SK-N-SH treated with all-trans-retinoic acid at 6 μM for 48 hours (cell line): Measurements from ENCODE around the gene PGM5.

Source experiments
- ATAC-seq: fragments of 200-7000 bp; cut with Tn5 transposase; 3 replicates; pipeline ENCODE4 v1.9.1; 2020; ENCODE audit warnings: mild to moderate bottlenecking, moderate library complexity
- ARNTL ChIP-seq: fragments of 450-650 bp; formaldehyde crosslinking; IDR thresholded peaks from 2 replicates; pipeline ENCODE4 v1.5.0; 2020; ENCODE audit warnings: low read depth, mild to moderate bottlenecking, moderate library complexity, borderline replicate concordance
- ESRRG ChIP-seq: fragments of 250-450 bp; sonication (Bioruptor Pico); IDR thresholded peaks from 2 replicates; pipeline ENCODE4 v1.6.1; 2021; ENCODE audit warnings: mild to moderate bottlenecking
- GLIS3 ChIP-seq: fragments of 250-450 bp; sonication (Bioruptor Pico); IDR thresholded peaks from 2 replicates; pipeline ENCODE4 v1.5.0; 2020; ENCODE audit warnings: mild to moderate bottlenecking, moderate library complexity
- ISL1 ChIP-seq: fragments of 250-450 bp; sonication (Bioruptor Pico); IDR thresholded peaks from 2 replicates; pipeline ENCODE4 v2.1.2; 2022; ENCODE audit warnings: mild to moderate bottlenecking, moderate library complexity
- PPARA ChIP-seq: fragments of 250-450 bp; sonication (Bioruptor Pico); IDR thresholded peaks from 2 replicates; pipeline ENCODE4 v1.5.0; 2020; ENCODE audit warnings: mild to moderate bottlenecking, borderline replicate concordance
- RARB ChIP-seq: fragments of 250-450 bp; sonication (Bioruptor Pico); IDR thresholded peaks from 2 replicates; pipeline ENCODE4 v1.8.0; 2021; ENCODE audit warnings: mild to moderate bottlenecking, moderate library complexity
- TCF4 ChIP-seq: fragments of 250-450 bp; sonication (Bioruptor Pico); IDR thresholded peaks from 2 replicates; pipeline ENCODE4 v1.8.0; 2021; ENCODE audit warnings: mild to moderate bottlenecking, moderate library complexity, borderline replicate concordance
- TOX ChIP-seq: fragments of 250-450 bp; sonication (Bioruptor Pico); IDR thresholded peaks from 2 replicates; pipeline ENCODE4 v1.8.0; 2021; ENCODE audit warnings: mild to moderate bottlenecking, moderate library complexity, borderline replicate concordance
- ZNF565 ChIP-seq: fragments of 450-650 bp; formaldehyde crosslinking; conservative IDR thresholded peaks from 2 replicates; pipeline ENCODE4 v1.5.0; 2020; ENCODE audit warnings: low read depth, mild to moderate bottlenecking, moderate library complexity
- ZNF70 ChIP-seq: fragments of 450-650 bp; formaldehyde crosslinking; IDR thresholded peaks from 2 replicates; pipeline ENCODE4 v1.5.0; 2020; ENCODE audit warnings: mild to moderate bottlenecking, moderate library complexity
- ZNF8 ChIP-seq: fragments of 450-650 bp; formaldehyde crosslinking; IDR thresholded peaks from 2 replicates; pipeline ENCODE4 v1.5.0; 2020; ENCODE audit warnings: mild to moderate bottlenecking, moderate library complexity
- TF ChIP-seq, protein P1 (sequence below): fragments of 250-450 bp; sonication (Bioruptor Pico); IDR thresholded peaks from 2 replicates; pipeline ENCODE4 v1.8.0; 2021; ENCODE audit warnings: low read depth, mild to moderate bottlenecking, moderate library complexity, borderline replicate concordance
- TF ChIP-seq, protein P2 (sequence below): fragments of 250-450 bp; sonication (Bioruptor Pico); IDR thresholded peaks from 2 replicates; pipeline ENCODE4 v1.8.0; 2020; ENCODE audit warnings: mild to moderate bottlenecking, moderate library complexity, borderline replicate concordance
- TF ChIP-seq, protein P3 (sequence below): fragments of 250-450 bp; sonication (Bioruptor Pico); IDR thresholded peaks from 2 replicates; pipeline ENCODE4 v1.5.1; 2020; ENCODE audit warnings: low read depth, mild to moderate bottlenecking, moderate library complexity
- TF ChIP-seq, protein P4 (sequence below): fragments of 250-450 bp; sonication (Bioruptor Pico); IDR thresholded peaks from 2 replicates; pipeline ENCODE4 v1.5.0; 2020; ENCODE audit warnings: mild to moderate bottlenecking, moderate library complexity
- TF ChIP-seq, protein P5 (sequence below): fragments of 250-450 bp; sonication (Bioruptor Pico); IDR thresholded peaks from 2 replicates; pipeline ENCODE4 v1.5.1; 2021; ENCODE audit warnings: mild to moderate bottlenecking, moderate library complexity

Gene PGM5

DNA sequence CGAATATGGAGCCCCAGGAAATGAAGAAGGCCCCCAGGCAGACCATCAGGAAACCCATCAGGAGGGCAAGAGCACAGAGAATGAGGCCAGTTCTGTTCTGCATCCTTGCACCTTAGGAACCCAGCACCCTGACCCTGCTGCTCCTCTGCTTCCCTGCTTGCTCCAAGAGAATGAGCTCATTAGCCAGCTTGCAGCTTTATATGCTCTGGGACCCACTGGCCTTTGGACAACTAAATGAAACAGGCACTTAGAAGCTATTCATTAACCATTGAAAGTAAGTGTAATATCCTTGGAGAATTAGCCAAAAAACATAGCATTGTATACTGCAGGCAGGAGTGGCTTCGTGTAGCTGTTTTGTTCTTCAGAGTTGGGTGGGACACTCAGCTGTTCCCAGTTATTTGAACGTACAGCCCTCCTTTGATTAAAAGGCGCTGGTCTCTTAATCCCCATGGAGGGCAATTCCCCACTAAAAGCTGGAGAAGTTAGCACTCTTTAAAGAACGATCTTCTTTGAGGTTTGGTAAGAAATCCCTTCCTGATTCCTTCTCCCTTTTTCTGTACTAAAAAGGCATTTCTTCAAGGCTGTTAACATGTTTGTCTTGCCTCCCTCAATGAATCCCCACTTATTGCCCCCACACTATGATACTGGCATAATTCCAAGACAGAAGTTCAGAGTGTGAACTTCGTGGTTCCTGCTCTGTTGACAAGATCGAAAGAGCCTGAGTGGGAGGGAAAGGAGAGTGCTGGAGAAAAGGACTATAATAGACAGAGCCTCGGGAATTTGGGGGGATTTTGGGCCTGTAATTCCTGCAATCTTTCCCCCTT lies 184.5 kb downstream of the PGM5 start, which contains the start of gene TMEM252:
Gene TMEM252, minus strand, starts transcription at position 172 of the 824 bp plus-strand sequence. Its CDS starts 69 bp downstream, at position 103.
- no peak for ATAC-seq
- TF ChIP-seq, protein P1, sequence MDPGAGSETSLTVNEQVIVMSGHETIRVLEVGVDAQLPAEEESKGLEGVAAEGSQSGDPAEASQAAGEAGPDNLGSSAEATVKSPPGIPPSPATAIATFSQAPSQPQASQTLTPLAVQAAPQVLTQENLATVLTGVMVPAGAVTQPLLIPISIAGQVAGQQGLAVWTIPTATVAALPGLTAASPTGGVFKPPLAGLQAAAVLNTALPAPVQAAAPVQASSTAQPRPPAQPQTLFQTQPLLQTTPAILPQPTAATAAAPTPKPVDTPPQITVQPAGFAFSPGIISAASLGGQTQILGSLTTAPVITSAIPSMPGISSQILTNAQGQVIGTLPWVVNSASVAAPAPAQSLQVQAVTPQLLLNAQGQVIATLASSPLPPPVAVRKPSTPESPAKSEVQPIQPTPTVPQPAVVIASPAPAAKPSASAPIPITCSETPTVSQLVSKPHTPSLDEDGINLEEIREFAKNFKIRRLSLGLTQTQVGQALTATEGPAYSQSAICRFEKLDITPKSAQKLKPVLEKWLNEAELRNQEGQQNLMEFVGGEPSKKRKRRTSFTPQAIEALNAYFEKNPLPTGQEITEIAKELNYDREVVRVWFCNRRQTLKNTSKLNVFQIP (CRISPR knock-in tag), result no peak
- TF ChIP-seq GLIS3, result no peak
- no peak for TF ChIP-seq ISL1 (CRISPR knock-in tag)
- TF ChIP-seq, protein P2, sequence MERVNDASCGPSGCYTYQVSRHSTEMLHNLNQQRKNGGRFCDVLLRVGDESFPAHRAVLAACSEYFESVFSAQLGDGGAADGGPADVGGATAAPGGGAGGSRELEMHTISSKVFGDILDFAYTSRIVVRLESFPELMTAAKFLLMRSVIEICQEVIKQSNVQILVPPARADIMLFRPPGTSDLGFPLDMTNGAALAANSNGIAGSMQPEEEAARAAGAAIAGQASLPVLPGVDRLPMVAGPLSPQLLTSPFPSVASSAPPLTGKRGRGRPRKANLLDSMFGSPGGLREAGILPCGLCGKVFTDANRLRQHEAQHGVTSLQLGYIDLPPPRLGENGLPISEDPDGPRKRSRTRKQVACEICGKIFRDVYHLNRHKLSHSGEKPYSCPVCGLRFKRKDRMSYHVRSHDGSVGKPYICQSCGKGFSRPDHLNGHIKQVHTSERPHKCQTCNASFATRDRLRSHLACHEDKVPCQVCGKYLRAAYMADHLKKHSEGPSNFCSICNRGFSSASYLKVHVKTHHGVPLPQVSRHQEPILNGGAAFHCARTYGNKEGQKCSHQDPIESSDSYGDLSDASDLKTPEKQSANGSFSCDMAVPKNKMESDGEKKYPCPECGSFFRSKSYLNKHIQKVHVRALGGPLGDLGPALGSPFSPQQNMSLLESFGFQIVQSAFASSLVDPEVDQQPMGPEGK (CRISPR knock-in tag), result no peak
- no peak for TF ChIP-seq TOX (CRISPR knock-in tag)
- TF ChIP-seq, all 23 proteins: peak for 0

DNA sequence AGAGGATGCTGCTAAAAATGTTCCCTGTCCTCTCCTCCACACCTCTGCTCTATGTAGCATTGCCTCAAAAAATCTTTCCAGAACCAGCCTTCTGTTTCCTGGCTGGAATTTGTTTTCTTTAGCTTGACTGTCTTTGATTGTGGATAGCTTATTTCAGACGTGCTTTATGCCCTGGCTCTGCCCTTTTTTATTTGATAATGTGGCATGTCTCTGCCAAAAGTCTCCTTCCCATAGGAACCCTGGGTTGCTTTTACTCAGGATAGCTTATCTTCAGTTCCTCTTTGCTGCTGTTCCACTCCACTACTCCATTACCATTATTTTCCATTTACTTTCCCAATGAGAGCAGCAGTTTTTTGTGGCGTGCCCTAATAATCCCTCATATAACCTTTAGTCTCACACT lies 185.2 kb downstream of the PGM5 start:
- no peak for ATAC-seq
- TF ChIP-seq PPARA (CRISPR knock-in tag) (no peak), ARNTL (CRISPR knock-in tag) (no peak)
- TF ChIP-seq, all 23 proteins: peak for 0

DNA sequence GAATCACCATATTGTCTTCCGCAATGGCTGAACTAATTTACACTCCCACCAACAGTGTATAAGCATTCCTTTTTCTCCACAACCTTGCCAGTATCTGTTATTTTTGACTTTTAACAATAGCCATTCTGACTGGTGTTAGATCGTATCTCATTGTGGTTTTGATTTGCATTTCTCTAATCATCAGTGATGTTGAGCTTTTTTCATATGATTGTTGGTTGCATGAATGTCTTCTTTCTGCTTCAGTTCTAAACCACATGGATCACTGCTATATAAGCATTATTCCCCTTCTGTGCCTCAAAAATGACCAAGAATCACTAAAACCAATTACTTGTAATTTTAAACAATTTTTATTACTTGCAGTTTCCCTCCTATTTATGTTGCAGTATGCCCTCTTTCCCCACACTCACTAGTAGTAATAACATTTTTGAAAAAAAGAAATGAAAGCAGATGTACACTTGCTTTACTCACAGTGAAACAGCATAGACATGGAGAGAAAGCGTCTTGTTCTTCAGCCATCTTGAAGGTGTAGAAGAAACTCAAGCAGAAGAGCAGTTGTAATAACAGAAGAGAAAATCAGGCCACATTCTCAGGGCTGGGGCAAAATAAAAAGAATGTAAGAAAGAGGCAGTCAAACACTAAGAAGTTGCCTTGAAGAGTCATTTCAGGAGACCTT lies 188.8 kb downstream of the PGM5 start:
- no peak for ATAC-seq
- no peak for TF ChIP-seq ZNF565 (CRISPR knock-in tag)

DNA sequence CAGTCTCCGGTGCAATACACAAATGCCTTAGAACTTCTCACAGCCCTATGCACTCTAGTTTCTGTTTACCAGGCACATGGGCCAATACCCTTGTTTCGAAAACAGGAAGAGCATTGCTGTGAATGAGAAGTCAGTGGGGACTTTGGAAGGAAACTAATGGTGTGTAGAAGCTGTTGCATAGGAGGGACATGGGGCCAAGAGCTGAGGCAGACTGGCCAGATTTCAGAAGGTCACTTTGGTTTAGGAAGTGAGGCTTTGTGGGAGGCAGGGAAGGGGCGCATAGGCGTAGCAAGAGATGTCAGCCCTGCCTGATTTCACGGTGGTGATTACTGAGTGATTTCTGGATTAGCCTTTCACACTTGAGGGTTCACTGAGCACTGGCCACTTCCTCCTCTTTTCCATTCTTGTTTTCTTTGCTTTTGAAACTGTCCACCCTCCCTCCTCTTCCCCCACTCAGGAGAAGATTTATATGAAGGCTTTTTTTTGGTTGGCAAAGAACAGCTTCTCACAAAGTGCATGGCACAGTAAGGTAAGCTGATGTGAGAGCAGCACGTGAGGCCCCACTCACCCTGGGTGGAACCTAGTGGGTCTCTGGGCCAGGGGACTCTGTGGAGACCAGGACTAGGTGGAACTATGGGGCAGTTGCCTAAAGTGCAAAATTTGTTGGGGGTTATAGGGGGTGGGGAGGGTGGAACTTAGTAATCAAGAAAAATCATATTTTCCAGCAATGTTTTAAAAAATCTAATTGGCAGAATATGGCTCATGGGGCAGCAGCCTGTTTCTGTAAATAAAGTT lies 190.4 kb downstream of the PGM5 start:
- TF ChIP-seq, protein P3, sequence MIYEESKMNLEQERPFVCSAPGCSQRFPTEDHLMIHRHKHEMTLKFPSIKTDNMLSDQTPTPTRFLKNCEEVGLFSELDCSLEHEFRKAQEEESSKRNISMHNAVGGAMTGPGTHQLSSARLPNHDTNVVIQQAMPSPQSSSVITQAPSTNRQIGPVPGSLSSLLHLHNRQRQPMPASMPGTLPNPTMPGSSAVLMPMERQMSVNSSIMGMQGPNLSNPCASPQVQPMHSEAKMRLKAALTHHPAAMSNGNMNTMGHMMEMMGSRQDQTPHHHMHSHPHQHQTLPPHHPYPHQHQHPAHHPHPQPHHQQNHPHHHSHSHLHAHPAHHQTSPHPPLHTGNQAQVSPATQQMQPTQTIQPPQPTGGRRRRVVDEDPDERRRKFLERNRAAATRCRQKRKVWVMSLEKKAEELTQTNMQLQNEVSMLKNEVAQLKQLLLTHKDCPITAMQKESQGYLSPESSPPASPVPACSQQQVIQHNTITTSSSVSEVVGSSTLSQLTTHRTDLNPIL (CRISPR knock-in tag), result no peak
- TF ChIP-seq ARNTL (CRISPR knock-in tag) (no peak), TCF4 (no peak), ESRRG (CRISPR knock-in tag) (no peak)
- ATAC-seq, result no peak

DNA sequence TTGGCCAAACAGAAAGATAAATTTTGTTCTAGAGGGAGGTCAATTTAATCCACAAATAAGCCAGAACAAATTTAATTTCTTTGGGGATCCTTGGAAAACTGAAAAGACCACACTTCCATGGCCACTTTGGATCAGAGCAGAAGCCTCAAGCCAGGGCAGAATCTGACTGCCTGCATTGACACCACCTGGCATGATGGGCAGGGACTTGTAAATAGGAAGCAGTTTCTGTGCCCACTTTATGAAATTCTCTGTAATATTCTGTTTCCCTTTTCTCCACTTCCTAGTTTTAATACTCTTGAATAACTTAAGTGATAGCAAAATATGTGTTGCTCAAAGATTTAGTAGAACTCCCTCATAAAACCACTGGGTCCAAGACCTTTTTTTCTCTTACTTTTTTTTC lies 191.0 kb downstream of the PGM5 start:
- no peak for ATAC-seq
- TF ChIP-seq ARNTL (CRISPR knock-in tag), result no peak
- TF ChIP-seq, protein P4, sequence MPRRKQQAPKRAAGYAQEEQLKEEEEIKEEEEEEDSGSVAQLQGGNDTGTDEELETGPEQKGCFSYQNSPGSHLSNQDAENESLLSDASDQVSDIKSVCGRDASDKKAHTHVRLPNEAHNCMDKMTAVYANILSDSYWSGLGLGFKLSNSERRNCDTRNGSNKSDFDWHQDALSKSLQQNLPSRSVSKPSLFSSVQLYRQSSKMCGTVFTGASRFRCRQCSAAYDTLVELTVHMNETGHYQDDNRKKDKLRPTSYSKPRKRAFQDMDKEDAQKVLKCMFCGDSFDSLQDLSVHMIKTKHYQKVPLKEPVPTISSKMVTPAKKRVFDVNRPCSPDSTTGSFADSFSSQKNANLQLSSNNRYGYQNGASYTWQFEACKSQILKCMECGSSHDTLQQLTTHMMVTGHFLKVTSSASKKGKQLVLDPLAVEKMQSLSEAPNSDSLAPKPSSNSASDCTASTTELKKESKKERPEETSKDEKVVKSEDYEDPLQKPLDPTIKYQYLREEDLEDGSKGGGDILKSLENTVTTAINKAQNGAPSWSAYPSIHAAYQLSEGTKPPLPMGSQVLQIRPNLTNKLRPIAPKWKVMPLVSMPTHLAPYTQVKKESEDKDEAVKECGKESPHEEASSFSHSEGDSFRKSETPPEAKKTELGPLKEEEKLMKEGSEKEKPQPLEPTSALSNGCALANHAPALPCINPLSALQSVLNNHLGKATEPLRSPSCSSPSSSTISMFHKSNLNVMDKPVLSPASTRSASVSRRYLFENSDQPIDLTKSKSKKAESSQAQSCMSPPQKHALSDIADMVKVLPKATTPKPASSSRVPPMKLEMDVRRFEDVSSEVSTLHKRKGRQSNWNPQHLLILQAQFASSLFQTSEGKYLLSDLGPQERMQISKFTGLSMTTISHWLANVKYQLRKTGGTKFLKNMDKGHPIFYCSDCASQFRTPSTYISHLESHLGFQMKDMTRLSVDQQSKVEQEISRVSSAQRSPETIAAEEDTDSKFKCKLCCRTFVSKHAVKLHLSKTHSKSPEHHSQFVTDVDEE (CRISPR knock-in tag), result no peak
- no peak for TF ChIP-seq TOX (CRISPR knock-in tag)
- no peak for TF ChIP-seq ISL1 (CRISPR knock-in tag)
- TF ChIP-seq TCF4, result no peak
- TF ChIP-seq ZNF8 (CRISPR knock-in tag), result no peak
- no peak for TF ChIP-seq RARB (CRISPR knock-in tag)
- TF ChIP-seq ZNF565 (CRISPR knock-in tag), result no peak
- TF ChIP-seq ZNF70 (CRISPR knock-in tag), result no peak
- TF ChIP-seq PPARA (CRISPR knock-in tag), result no peak
- TF ChIP-seq, protein P2 (CRISPR knock-in tag), result no peak
- TF ChIP-seq, protein P3 (CRISPR knock-in tag), result no peak
- no peak for TF ChIP-seq GLIS3
- TF ChIP-seq, protein P5, sequence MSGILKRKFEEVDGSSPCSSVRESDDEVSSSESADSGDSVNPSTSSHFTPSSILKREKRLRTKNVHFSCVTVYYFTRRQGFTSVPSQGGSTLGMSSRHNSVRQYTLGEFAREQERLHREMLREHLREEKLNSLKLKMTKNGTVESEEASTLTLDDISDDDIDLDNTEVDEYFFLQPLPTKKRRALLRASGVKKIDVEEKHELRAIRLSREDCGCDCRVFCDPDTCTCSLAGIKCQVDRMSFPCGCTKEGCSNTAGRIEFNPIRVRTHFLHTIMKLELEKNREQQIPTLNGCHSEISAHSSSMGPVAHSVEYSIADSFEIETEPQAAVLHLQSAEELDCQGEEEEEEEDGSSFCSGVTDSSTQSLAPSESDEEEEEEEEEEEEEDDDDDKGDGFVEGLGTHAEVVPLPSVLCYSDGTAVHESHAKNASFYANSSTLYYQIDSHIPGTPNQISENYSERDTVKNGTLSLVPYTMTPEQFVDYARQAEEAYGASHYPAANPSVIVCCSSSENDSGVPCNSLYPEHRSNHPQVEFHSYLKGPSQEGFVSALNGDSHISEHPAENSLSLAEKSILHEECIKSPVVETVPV (CRISPR knock-in tag), result no peak
